ENCODE data around the gene FBLN1.
"Not testable (repeated sequence)": the region's sequence is repeated elsewhere in the genome, so short reads cannot be mapped to it uniquely, and the experiment has no call there.

The FBLN1 gene

GRCh38 chr22:45529105-45529504 lies 26.4 kb downstream of the FBLN1 start:
- DNase-seq: no peak

GRCh38 chr22:45529971-45530575 lies 27.4 kb downstream of the FBLN1 start:
- DNase-seq: no peak

GRCh38 chr22:45531441-45532234 lies 29.0 kb downstream of the FBLN1 start:
- DNase-seq: no peak

- no peak for DNase-seq
These were observed 29.6 kb downstream of the FBLN1 start for GRCh38 chr22:45532235-45532631.

GRCh38 chr22:45533703-45534102 lies 31.0 kb downstream of the FBLN1 start:
- DNase-seq: no peak

- DNase-seq: no peak
These were observed 31.9 kb downstream of the FBLN1 start for GRCh38 chr22:45534339-45535192.

- no peak for DNase-seq
These were observed 32.6 kb downstream of the FBLN1 start for GRCh38 chr22:45535290-45535689.

- DNase-seq: not testable (repeated sequence)
These were observed 33.2 kb downstream of the FBLN1 start for GRCh38 chr22:45535835-45536234.

- DNase-seq: no peak
These were observed 35.1 kb downstream of the FBLN1 start for GRCh38 chr22:45537734-45538181.

GRCh38 chr22:45538281-45538680 lies 35.6 kb downstream of the FBLN1 start:
- no peak for DNase-seq

GRCh38 chr22:45540122-45540521 lies 37.4 kb downstream of the FBLN1 start:
- DNase-seq: no peak

- no peak for DNase-seq
These were observed 38.8 kb downstream of the FBLN1 start for GRCh38 chr22:45541382-45541979.

GRCh38 chr22:45542001-45542520 lies 39.4 kb downstream of the FBLN1 start:
- DNase-seq: no peak

- DNase-seq: not testable (repeated sequence)
These were observed 40.1 kb downstream of the FBLN1 start for GRCh38 chr22:45542736-45543135.

- DNase-seq: no peak
These were observed 40.6 kb downstream of the FBLN1 start for GRCh38 chr22:45543243-45543642.

- no peak for DNase-seq
These were observed 42.0 kb downstream of the FBLN1 start for GRCh38 chr22:45544588-45545170.

GRCh38 chr22:45546333-45547015 lies 43.8 kb downstream of the FBLN1 start:
- DNase-seq: no peak

GRCh38 chr22:45547016-45547345 lies 44.3 kb downstream of the FBLN1 start:
- no peak for DNase-seq

GRCh38 chr22:45547731-45548130 lies 45.0 kb downstream of the FBLN1 start:
- DNase-seq: no peak

GRCh38 chr22:45548247-45548840 lies 45.7 kb downstream of the FBLN1 start:
- DNase-seq: no peak

GRCh38 chr22:45548991-45549761 lies 46.5 kb downstream of the FBLN1 start:
- DNase-seq: no peak
